ENCODE results near the gene SAMHD1.
"Not testable (repeated sequence)": the region's sequence is repeated elsewhere in the genome, so short reads cannot be mapped to it uniquely, and the experiment has no call there.

Gene SAMHD1

DNA sequence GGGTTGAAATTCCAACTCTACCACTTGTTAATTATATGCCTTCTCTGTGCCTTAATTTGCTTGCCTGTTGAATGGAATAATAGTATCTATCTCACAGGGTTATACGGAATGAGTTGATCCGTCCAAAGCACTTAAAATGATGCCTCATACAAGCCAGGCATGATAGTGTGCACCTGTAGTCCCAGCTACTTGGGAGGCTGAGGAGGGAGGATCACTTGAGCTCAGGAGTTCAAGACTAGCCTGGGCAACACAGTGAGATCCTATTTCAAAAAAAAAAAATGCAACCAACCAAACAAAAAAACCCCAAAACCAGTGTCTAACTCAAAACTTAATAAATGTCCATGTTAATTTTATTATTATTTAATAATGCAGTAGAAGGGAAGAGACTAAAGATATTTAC lies 35.3 kb downstream of the SAMHD1 start:
- no peak for DNase-seq (ENCODE audit: low spot score)

DNA sequence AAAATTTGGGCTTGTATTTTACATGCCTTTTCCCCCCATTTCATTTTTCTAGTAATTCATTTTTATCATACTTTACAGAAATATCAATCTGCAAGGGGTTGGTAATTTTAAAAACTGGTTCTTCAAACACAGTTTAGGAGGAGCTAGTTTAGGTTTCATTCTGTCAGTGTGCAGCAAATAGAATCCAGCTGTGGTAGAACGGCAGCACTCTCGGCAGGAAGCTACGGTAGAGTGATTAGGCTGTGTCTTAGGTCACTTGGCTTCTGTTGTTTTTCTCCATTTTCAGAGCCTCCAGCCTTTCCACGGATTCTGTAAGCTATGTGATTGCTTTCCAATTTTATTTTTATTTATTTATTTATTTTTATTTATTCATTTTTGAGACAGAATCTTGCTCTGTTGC lies 42.9 kb downstream of the SAMHD1 start:
- DNase-seq (ENCODE audit: low spot score), result no peak

DNA sequence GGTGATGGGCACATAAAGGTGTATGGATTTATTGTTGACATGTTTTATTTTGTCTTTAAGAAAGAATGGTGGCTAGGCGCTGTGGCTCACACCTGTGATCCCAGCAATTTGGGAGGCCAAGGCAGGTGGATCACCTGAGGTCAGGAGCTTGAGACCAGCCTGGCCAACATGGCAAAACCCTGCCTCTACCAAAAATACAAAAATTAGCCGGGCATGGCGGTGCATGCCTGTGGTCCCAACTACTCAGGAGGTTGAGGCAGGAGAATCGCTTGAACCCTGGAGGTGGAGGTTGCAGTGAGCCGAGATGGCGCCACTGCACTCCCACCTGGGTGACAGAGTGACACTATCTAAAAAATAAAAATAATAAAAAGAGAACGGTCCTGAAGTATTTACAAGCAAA lies 45.4 kb downstream of the SAMHD1 start:
- DNase-seq (ENCODE audit: low spot score), result not testable (repeated sequence)

DNA sequence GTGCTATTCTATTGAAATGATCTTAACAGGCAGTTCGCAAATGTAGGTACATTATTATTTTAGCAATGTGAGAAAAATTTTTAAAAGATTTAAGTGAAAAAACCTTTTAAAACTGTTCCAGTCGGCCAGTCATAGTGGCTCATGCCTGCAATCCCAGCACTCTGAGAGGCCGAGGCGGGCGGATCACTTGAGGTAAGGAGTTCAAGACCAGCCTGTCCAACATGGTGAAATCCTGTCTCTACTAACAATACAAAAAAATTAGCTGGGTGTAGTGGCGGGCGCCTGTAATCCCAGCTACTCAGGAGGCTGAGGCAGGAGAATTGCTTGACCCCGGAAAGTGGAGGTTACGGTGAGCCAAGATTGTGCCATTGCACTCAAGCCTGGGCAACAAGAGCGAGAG lies 45.9 kb downstream of the SAMHD1 start:
- DNase-seq (ENCODE audit: low spot score), result not testable (repeated sequence)

DNA sequence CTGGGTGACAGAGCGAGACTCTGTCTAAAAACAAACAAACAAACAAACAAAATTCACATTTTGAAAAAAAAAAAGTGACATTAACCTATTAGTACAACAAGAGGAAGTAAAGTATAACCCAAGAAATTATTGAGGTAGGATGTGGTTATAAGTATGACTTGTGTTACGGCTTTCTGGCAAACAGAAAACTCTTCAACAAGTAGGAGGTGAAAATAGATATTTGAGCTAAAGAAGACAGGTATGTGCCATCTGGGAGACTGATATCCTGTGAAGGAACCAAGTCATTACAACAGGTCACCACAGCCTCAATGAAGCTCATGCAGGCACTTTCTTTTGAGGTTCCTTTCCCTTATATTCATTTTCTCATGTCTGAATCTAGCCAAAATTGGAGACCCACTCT lies 46.8 kb downstream of the SAMHD1 start:
- no peak for DNase-seq (ENCODE audit: low spot score)

DNA sequence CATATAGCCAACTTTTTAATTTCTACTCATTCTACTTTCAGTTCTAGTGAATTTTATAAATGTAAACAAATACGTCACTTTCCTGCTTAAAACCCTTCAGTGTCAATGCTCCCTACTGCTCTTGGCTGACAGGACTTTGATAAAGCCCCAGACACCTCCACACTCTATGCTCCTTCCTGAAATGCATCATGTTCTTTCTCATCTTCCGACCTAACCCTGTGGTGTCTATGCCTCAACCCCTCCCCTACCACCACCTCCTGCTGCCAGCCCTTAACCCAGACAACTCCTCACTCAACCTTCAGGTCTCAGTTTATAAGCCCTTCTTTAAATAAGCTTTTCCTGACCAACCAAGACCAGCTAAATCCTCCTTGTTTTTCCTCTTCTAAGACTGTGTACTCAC lies 56.5 kb downstream of the SAMHD1 start:
- DNase-seq (ENCODE audit: low spot score), result no peak

DNA sequence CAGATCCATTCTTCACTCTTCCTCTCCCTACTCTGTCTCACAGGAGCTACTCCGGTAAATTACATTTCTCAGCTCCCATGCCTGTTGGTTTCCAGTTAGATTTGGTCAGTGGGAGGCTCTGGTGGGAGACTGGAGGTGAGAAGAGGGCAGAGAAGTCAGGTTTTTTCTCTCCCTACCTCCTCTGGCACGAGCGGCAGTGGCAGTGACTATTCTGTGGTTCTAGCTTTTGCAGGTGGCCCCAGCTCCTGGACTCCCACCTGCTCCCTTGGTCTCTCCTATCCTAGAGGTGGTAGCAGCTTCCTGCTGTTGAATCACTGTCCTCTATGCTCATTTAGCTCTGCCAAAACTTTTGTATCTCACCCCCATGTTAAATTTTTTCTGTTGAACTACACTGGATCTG lies 57.7 kb downstream of the SAMHD1 start:
- DNase-seq (ENCODE audit: low spot score), result no peak

DNA sequence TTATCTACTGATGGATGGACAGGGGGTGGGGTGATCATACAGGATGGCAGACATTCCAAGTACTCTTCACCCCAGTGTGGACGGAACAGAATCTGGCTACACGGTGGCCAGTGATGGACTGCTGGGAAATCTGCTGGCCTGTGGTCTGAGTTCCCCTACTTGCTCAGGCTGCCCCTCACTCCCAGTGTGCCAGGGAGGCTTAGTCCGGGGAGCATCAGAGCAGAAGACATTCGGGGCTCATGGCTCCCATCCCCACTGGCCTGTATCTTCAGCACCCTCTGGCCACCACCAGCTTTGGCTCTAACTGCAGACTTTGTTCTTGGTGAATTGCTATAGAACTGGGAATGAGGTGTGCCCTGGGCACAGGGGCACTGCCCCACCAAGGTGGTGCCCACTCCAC lies 60.3 kb downstream of the SAMHD1 start:
- DNase-seq (ENCODE audit: low spot score), result no peak

DNA sequence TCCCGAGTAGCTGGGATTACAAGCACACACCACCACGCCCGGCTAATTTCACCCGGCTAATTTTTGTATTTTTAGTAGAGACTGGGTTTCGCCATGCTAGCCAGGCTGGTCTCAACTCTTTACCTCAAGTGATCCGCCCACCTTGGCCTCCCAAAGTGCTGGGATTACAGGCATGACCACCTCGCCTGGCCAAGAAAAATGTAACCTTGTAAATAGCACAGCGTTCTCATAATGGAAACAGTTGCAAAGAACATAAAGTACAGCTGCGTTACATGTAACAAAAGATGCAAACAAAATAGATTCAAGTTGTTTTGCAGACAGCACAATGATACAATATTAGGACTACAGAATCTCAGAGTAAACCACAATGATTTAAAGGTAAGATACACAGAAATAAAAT lies 60.9 kb downstream of the SAMHD1 start:
- DNase-seq (ENCODE audit: low spot score), result no peak

DNA sequence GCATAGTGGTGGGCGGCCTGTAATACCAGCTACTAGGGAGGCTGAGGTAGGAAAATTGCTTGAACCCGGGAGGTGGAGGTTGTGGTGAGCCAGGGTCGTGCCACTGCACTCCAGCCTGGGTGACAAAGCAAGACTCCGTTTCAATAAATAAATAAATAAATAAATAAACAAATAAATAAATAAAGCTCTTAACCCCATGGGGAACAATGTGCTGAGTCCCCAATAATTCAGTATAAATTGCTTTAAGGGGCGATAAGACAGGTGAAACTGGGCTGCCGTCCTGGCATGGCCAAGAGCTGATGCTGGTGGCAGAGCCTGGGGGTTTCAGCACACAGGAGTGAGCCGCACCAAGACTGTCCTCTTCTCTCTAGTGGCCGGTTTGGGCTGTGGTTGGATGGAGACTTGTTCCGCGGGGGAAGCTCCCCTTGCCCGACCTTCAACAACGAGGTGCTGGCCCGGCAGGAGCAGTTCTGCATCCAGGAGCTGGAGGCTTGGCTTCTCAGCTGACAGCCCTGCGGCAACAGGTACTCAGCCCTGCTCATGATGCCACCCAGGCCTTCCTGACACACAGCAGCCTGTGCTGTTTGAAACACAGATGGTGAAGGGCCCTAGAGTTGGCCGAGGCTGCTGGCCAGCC lies 62.5 kb downstream of the SAMHD1 start:
- DNase-seq (ENCODE audit: low spot score), result no peak

DNA sequence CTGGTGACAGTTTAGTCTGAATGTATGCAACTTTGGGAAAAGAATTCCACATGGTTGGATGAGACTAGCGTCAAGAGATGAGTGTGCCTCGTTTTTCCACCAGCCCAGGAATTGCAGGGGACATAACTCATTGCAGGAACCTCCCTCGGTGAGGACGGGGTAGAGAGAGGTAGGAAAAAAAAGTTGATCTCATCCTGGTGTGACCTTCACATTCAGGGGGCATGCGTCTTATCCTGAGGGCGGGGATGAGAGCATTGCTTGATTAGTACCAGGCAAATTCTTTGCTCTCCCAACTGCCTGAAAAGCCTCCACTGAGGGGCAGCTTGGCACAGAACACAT lies 63.8 kb downstream of the SAMHD1 start:
- no peak for DNase-seq (ENCODE audit: low spot score)

DNA sequence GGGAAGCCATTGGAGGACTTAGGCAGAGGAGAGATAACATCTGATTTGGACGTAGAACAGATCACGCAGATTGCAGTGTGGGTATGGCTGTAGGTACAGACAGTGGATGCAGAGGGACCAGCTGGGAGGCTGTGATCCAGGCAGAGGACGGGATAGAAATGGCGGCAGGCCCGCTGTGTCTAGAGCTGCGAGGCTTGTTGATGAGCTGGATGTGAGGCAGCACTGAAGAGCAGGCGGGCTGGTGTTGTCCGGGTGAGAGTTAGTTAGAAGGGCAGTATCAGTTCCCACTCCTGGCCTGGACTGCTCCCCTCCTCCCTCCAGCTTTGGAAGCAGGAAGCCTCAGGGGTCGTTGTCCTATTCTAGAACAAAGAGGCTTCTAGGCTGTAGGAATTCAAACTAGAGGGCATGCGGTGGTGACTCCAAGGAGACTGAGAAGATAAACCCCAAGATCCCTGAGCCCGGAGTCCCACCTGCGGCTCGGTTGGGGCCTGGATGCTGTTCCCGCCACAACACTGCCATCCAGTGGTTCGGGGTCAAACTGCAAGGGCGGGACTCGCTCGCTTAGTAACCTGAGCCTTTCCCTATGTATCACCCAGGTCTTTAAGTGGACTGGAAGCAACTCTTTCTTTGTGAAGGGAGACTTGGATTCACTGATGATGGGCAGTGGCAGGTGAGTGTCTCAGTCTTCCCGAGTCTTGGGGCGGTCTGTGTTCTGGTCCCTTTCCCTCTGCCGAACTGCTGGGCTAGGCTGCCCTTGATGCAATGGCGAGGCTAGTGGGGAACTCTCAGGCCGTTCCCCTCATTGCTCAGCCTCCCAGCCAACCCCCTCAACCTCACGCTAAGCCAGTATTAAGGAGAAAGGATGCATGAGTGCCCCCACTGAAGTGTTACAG lies 64.4 kb downstream of the SAMHD1 start:
- peak; percentile 74 for DNase-seq (ENCODE audit: low spot score)

DNA sequence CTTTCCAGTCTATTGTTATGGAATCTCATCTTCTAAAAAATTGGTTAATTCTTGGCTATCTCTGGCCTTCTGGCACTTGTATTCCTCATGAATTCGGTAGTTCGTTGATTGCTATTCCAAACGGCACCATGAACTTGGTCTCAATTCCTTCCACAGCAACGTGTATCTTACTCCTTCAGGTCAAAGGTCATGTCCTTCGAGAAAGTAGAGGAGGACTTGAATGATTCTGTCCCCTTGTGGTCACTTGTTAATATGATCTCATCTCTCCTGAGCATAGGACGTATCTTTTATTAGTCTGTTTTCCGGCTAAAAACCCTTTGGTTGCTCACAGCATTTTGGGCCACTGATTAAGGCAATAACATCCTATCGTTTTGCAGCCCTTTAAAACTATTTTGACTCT lies 66.2 kb downstream of the SAMHD1 start:
- no peak for DNase-seq (ENCODE audit: low spot score)

DNA sequence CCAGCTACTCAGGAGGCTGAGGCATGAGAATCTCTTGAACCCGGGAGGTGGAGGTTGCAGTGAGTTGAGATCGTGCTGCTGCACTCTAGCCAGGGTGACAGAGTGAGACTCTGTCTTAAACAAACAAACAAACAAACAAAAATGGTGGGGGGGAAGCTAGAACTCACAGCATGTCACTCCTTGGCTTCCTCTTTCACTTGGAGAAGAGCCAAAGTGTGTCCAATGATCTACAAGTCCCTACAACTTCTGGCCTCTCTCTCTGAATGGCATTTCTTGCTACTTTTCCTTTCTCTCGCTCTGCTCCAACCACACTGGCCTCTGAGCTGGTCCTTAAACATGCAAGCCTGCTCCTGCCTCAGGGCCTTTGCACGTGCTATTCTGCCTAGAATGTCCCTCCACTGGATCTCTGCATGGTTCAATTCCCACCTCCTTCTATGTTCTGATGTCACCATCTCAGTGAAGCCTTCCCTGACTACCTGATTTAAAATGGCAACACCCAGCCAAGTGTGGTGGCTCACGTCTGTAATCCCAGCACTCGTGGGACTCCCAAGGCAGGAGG lies 67.5 kb downstream of the SAMHD1 start:
- no peak for DNase-seq (ENCODE audit: low spot score)

DNA sequence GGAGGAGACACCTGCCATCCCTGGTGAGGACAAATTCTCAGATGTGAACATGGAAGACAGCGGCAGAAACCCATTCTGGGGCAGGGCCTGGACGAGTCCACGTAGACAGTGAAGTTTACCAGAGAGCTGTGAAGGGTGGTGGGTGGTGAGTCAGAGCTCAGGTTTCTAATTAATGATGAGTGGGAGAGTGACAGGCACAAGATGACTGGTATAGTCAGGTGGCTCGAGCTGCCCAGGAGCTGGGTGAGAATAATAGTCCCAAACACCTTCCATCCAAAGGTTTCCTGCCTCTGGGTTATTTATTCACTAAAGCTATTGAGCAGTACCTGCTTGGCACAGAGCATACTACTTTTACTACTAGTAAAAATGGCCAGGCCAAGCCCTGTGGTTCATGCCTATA lies 69.6 kb downstream of the SAMHD1 start:
- no peak for DNase-seq (ENCODE audit: low spot score)

DNA sequence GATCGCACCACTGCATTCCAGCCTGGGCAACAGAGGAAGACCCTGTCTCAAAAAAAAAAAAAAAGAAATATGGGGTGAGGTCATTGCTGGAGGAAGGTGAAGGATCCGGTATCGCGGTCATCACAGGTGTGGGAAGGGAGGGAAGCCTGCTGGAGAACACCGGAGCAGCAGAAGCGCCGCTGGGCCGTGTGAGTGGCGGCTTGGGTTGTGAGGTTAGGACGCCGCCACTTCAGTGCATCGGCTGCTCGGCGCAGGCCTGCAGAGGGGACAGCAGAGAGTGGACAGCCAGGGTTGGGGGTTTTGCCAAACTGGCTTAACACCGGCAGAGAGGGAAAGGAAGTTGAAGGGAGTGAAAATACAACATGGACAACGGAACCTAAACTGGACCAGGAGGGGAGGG lies 70.2 kb downstream of the SAMHD1 start:
- DNase-seq (ENCODE audit: low spot score), result no peak

DNA sequence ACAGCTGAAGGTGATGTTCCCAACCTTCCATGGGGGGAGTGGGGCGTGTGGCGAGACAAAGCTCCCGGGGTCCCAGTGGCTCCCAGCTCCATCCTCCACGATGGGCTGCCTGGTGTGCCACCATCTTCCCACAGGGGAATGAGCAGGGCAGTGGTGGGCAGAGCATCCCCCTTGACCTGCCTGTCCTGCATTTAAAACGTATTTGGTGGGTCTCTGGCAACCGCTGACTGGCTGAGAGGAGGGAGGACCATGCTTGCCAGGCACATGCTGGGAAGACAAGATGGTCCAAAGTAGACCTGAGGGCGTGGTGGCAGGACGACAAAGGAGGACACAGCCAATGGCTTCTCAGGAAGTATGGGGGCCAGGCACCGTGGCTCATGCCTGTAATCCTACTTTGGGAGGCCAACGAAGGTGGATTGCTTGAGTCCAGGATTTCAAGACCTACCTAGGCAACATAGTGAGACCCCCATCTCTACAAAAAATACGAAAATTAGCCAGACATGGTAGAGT lies 70.7 kb downstream of the SAMHD1 start:
- DNase-seq (ENCODE audit: low spot score), result no peak

DNA sequence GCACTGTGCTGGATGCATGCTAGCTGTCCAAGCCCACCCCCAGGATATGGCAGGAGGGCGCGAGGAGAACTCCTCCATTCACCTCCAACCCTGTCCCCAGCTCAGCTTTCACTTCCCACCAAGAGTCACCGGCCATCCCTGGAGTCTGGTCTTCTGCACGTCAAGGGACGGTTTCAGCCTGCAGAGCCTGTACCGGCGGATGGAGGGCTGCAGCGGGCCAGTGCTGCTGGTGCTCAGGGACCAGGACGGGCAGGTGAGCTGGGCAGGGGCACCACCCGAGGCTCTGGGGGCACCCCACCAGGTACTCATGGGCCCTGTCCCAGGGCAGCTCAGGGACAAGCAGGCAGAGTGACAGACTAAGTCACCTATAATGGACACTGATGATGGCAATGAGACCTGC lies 72.6 kb downstream of the SAMHD1 start:
- no peak for DNase-seq (ENCODE audit: low spot score)

DNA sequence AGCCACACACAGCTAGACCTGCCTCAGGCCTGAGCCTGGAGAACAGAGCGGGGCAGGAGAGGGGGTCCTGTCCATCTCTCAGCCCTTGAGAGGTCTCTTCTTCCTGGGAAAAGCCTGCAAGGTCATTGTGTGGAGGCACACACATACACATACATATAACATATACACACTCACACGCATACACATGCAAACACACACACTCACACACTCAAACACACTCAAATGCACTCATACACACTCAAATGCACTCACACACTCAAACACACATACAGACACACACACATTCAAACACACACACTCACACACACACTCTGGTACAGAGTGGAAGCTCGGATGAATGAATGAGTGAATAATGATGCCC lies 75.1 kb downstream of the SAMHD1 start:
- DNase-seq (ENCODE audit: low spot score), result no peak

DNA sequence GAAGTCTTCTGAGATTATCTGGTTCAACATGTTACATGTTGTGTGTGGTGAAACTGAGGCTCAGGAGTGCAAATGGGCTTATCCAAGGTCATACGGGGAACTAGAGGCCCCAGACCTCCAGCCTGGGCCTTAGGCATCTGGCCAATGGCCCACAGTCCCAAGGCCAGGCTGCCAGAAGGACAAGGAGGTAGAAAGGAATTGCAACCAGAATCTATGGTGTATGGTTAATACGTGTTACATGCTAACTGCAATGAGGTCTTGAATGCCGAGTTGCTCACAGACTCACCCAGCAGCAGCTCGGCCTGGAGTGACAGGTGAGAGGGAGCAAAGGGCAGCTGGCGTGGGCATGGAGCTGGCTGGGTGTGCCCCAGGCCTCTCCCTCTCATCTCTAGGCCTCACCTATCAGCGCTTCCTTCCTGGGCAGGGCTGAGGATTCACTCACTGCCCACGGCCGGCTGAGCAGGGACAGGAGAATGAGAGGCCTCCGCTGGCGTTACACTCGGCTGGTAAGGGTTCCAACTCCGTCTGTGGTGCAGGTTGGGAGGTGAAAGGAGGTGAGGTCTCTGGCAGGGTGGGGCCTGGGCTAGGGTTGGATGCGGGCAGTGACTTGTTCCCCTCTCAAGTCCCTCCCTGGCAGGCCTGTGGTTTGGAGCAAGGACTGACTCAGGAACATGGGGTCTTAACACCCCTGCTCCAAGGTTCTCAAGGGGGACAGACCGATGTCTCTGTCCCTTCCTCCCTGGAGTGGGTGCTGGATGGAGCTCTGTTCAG lies 75.6 kb downstream of the SAMHD1 start, which contains the start of gene TLDC2:
Gene TLDC2 (plus strand): TSS at position 437 of the 771 bp plus-strand sequence. CDS start 37 bp downstream, at position 474.
- DNase-seq (ENCODE audit: low spot score), result no peak

DNA sequence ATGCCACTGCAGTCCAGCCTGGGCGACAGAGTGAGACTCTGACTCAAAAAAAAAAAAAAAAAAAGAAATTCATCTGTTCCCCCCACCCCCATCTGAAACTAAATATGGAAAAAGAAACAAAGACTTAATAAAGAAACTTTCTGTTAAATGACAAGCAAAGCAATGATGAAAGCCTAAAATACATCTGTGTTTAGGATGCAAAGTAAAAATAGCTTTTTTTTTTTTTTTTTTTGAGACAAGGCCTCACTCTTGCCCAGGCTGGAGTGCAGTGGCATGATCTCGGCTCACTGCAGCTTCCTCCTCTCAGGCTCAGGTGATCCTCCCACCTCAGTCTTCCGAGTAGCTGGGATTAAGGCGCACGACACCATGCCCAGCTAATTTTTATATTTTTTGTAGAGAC lies 76.4 kb downstream of the SAMHD1 start:
- not testable (repeated sequence) for DNase-seq (ENCODE audit: low spot score)

DNA sequence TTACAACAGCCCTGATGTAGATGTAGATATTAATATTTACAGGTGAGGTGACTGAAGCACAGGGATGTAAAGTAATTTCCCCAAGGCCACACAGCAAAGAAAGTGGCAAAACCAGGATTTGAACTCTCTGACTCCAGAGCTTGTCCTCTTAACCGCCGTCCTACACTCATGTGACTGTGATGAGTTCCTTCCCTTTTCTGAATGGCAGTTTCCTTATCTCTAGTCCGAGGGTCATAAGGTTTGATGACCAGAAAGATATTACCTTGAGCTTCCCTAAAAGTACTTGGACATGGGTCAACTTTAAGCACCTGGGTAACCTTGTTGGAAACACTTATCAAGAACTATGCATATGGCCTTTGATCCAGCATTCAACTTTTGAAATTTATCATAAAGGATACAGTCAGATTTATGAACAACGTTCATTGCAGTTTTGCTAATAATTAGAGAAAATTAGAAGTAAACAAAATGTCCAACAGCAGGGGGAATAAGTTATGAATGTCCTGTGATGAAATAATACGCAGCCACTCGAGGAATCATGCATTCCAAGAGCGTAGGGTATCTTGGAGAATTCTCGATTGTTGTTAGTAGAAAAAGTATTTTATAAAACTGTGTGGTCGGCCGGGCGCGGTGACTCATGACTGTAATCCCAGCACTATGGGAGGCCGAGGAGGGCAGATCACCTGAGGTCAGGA lies 77.9 kb downstream of the SAMHD1 start:
- no peak for DNase-seq (ENCODE audit: low spot score)

All from CD4-positive, alpha-beta T cell treated with Interleukin-15 for 4 hours (primary cell).